Smooth muscle cell (in vitro differentiated cells): ENCODE data around the gene RHBDL1. TPM values are rescaled to one million over a fixed set of nuclear protein-coding genes. Genes with fewer than 3 reads are reported as not detected.

Source experiments
- DNase-seq: peaks from one replicate; lab custom pipeline; 2025; ENCODE audit not compliant: unreplicated experiment; lab: John Stamatoyannopoulos, UW
- H2AFZ ChIP-seq: fragments of 200-600 bp; sonication (generic); 2 replicates; pipeline ENCODE4 v1.6.0; 2016; ENCODE audit warnings: antibody characterized with exemption, low read depth, mild to moderate bottlenecking
- H3F3A ChIP-seq: fragments of 200-600 bp; sonication (generic); 2 replicates; pipeline ENCODE4 v1.6.0; 2017; ENCODE audit warnings: antibody characterized with exemption, low read depth
- H3K27ac ChIP-seq: fragments of 200-600 bp; sonication (generic); 2 replicates; pipeline ENCODE4 v1.5.1; 2016; ENCODE audit warnings: low read depth, mild to moderate bottlenecking
- H3K27me3 ChIP-seq: fragments of 200-600 bp; sonication (generic); 2 replicates; pipeline ENCODE4 v1.6.1; 2016; ENCODE audit warnings: low read depth, mild to moderate bottlenecking
- H3K36me3 ChIP-seq: fragments of 200-600 bp; sonication (generic); 2 replicates; pipeline ENCODE4 v1.5.1; 2016; ENCODE audit warnings: low read depth
- H3K4me1 ChIP-seq: fragments of 200-600 bp; sonication (generic); 2 replicates; pipeline ENCODE4 v1.5.1; 2016; ENCODE audit warnings: low read depth
- H3K4me2 ChIP-seq: fragments of 200-600 bp; sonication (generic); 2 replicates; pipeline ENCODE4 v1.6.0; 2016; ENCODE audit warnings: mild to moderate bottlenecking
- H3K4me3 ChIP-seq: fragments of 200-600 bp; sonication (generic); 2 replicates; pipeline ENCODE4 v1.5.1; 2016; ENCODE audit warnings: mild to moderate bottlenecking
- H3K79me2 ChIP-seq: fragments of 200-600 bp; sonication (generic); 2 replicates; pipeline ENCODE4 v1.6.0; 2016; ENCODE audit warnings: low read depth, mild to moderate bottlenecking
- H3K9ac ChIP-seq: fragments of 200-600 bp; sonication (generic); 2 replicates; pipeline ENCODE4 v1.6.0; 2016; ENCODE audit warnings: low read depth
- H3K9me3 ChIP-seq: fragments of 200-600 bp; sonication (generic); replicated peaks from 2 replicates; pipeline ENCODE4 v1.5.1; 2016; ENCODE audit warnings: low read depth
- H4K20me1 ChIP-seq: fragments of 200-600 bp; sonication (generic); 2 replicates; pipeline ENCODE4 v1.6.0; 2016; ENCODE audit warnings: low read depth
- CTCF ChIP-seq: fragments of 200-600 bp; sonication (generic); IDR thresholded peaks from 2 replicates; pipeline ENCODE4 v1.5.1; 2017; ENCODE audit warnings: borderline replicate concordance, mild to moderate bottlenecking, antibody characterized with exemption; ENCODE audit not compliant: insufficient read depth, poor library complexity, severe bottlenecking
- WGBS: methylation state at CpG from one replicate; pipeline ENCODE4 v1.1.7; 2016; ENCODE audit warnings: low lambda C conversion rate; 5-methylcytosine and 5-hydroxymethylcytosine counted together
- polyA plus RNA-seq: library from polyadenylated mRNA; unstranded; fragments of >200 nt; fragmentation: Nextera tagmentation; extraction: Ambion mirVana; gene quantifications from 2 replicates; pipeline ENCODE4 v1.2.1, GENCODE V29; 2016
- total RNA-seq: library from RNA; depleted of rRNA; stranded (reverse); fragments of >200 nt; gene quantifications from 2 replicates; pipeline ENCODE4 v1.2.3, GENCODE V29; 2014

Gene RHBDL1
- total and polyA plus RNA-seq, 2 experiments from 2014 or later = 2.7 to 3.7 TPM

- no peak for DNase-seq
- Histone ChIP-seq H4K20me1 (peaks cover 11% of the 10 kb centered on the region), H3K27me3 (no peaks in the 10 kb centered on the region), H3K4me1 (peaks cover 17% of the 10 kb centered on the region), H2AFZ (no peak overlapping the region), H3K9ac (no peak overlapping the region), H3F3A (peaks cover 13% of the 10 kb centered on the region), H3K4me2 (no peak overlapping the region), H3K79me2 (peaks cover 20% of the 10 kb centered on the region), H3K9me3 (no peaks in the 10 kb centered on the region), H3K36me3 (no peaks in the 10 kb centered on the region), H3K4me3 (no peak overlapping the region), H3K27ac (no peak overlapping the region)
- 61% methylated on average over 9 of the region's 9 CpGs for WGBS
- TF ChIP-seq CTCF = no peak
Observed at GRCh38 chr16:638836-639235, 36.6 kb upstream of the RHBDL1 start.

- Histone ChIP-seq H3K9ac (no peak overlapping the region), H3F3A (peaks cover 13% of the 10 kb centered on the region), H2AFZ (no peak overlapping the region), H3K27ac (no peak overlapping the region), H3K4me2 (peak overlapping the region; percentile 97), H3K79me2 (peaks cover 13% of the 10 kb centered on the region), H3K4me3 (peak overlapping the region; percentile 83), H4K20me1 (no peaks in the 10 kb centered on the region), H3K27me3 (no peaks in the 10 kb centered on the region), H3K9me3 (no peaks in the 10 kb centered on the region), H3K36me3 (no peaks in the 10 kb centered on the region), H3K4me1 (peaks cover 17% of the 10 kb centered on the region)
- 92% methylated on average over 1 of the region's 5 CpGs for WGBS
- DNase-seq = no peak
- TF ChIP-seq CTCF = no peak
Observed at GRCh38 chr16:640614-641013, 34.9 kb upstream of the RHBDL1 start.

- Histone ChIP-seq H3K27ac (no peak within 1 kb of the TSS), H3K4me1 (peaks cover 17% of the 10 kb centered on the region), H3K9me3 (no peaks in the 10 kb centered on the region), H3K79me2 (peaks cover 10% of the 10 kb centered on the region), H3K9ac (peak within 1 kb of the TSS; percentile 43), H3K4me2 (peak within 1 kb of the TSS; percentile 97), H3K27me3 (no peaks in the 10 kb centered on the region), H3F3A (peaks cover 13% of the 10 kb centered on the region), H2AFZ (peak within 1 kb of the TSS; percentile 89), H3K36me3 (no peaks in the 10 kb centered on the region), H3K4me3 (peak within 1 kb of the TSS; percentile 83), H4K20me1 (no peaks in the 10 kb centered on the region)
- no peak for TF ChIP-seq CTCF
- 4% methylated on average over 41 of the region's 81 CpGs for WGBS
- DNase-seq = peak; percentile 53
Observed at GRCh38 chr16:641326-642188, 33.9 kb upstream of the RHBDL1 start, which contains the start of gene MCRIP2. MCRIP2 (plus strand) TSS chr16:641828; CDS start chr16:641992, 164 bp downstream.
